ENCODE results near the gene MDFIC. TPM values are rescaled to one million over a fixed set of nuclear protein-coding genes. Genes with fewer than 3 reads are reported as not detected.

The MDFIC gene
- polyA plus RNA-seq, 1 experiment, result 30.5 TPM

GRCh38 chr7:115038158-115038557 lies 116.3 kb downstream of the MDFIC start:
- Histone ChIP-seq H3K27me3 (ENCODE audit: control insufficient read depth, insufficient read depth, low read length) (no peaks in the 10 kb centered on the region), H3K4me3 (ENCODE audit: low read depth, low read length) (no peak overlapping the region), H3K36me3 (ENCODE audit: control insufficient read depth, insufficient read depth, low read length) (no peaks in the 10 kb centered on the region)
- ChIA-PET POLR2A (no interaction called here), CTCF (interaction anchor here (0.6 kb wide), 1 partner anchor 112 kb away, joined by 3 read pairs; no protein-coding TSS in a partner anchor)
- no peak for DNase-seq (ENCODE audit: low read depth)
- TF ChIP-seq CTCF (IDR thresholded peaks at IDR 0.05; ENCODE audit: insufficient read depth, low read depth, low read length), result no peak

- H3K27me3 ChIP-seq (ENCODE audit: control insufficient read depth, insufficient read depth, low read length), result no peaks in the 10 kb centered on the region
- H3K4me3 ChIP-seq (ENCODE audit: low read depth, low read length), result no peak overlapping the region
Observed at GRCh38 chr7:115040057-115040456, 118.2 kb downstream of the MDFIC start.

GRCh38 chr7:115040495-115040894 lies 118.6 kb downstream of the MDFIC start:
- no peak for DNase-seq (ENCODE audit: low read depth)
- no peak for TF ChIP-seq CTCF (IDR thresholded peaks at IDR 0.05; ENCODE audit: insufficient read depth, low read depth, low read length)
- POLR2A ChIA-PET, result no interaction called here

More at GRCh38 chr7:115040057-115040456, 118.2 kb downstream of the MDFIC start:
- ChIA-PET CTCF (no interaction called here), POLR2A (no interaction called here)
- H3K36me3 ChIP-seq (ENCODE audit: control insufficient read depth, insufficient read depth, low read length), result no peaks in the 10 kb centered on the region
- DNase-seq (ENCODE audit: low read depth), result no peak
- TF ChIP-seq CTCF (IDR thresholded peaks at IDR 0.05; ENCODE audit: insufficient read depth, low read depth, low read length), result no peak

GRCh38 chr7:115042596-115042995 lies 120.7 kb downstream of the MDFIC start:
- ChIA-PET POLR2A (no interaction called here), CTCF (no interaction called here)
- Histone ChIP-seq H3K27me3 (ENCODE audit: control insufficient read depth, insufficient read depth, low read length) (no peaks in the 10 kb centered on the region), H3K36me3 (ENCODE audit: control insufficient read depth, insufficient read depth, low read length) (no peaks in the 10 kb centered on the region), H3K4me3 (ENCODE audit: low read depth, low read length) (no peak overlapping the region)
- DNase-seq (ENCODE audit: low read depth), result no peak
- TF ChIP-seq CTCF (IDR thresholded peaks at IDR 0.05; ENCODE audit: insufficient read depth, low read depth, low read length), result no peak

More at GRCh38 chr7:115040495-115040894, 118.6 kb downstream of the MDFIC start:
- CTCF ChIA-PET, result no interaction called here
- H3K27me3 ChIP-seq (ENCODE audit: control insufficient read depth, insufficient read depth, low read length), result no peaks in the 10 kb centered on the region
- H3K4me3 ChIP-seq (ENCODE audit: low read depth, low read length), result no peak overlapping the region
- no peaks in the 10 kb centered on the region for H3K36me3 ChIP-seq (ENCODE audit: control insufficient read depth, insufficient read depth, low read length)

GRCh38 chr7:115043605-115044004 lies 121.7 kb downstream of the MDFIC start:
- ChIA-PET CTCF (no interaction called here), POLR2A (no interaction called here)
- Histone ChIP-seq H3K4me3 (ENCODE audit: low read depth, low read length) (no peak overlapping the region), H3K36me3 (ENCODE audit: control insufficient read depth, insufficient read depth, low read length) (no peaks in the 10 kb centered on the region), H3K27me3 (ENCODE audit: control insufficient read depth, insufficient read depth, low read length) (no peaks in the 10 kb centered on the region)
- no peak for DNase-seq (ENCODE audit: low read depth)
- no peak for TF ChIP-seq CTCF (IDR thresholded peaks at IDR 0.05; ENCODE audit: insufficient read depth, low read depth, low read length)
